KMS-11 (cell line): ENCODE results near the gene HSD3B1.

Experiments used
- H2AFZ ChIP-seq: fragments of 200-600 bp; sonication (generic); 2 replicates; pipeline ENCODE4 v1.6.1; 2016; ENCODE audit warnings: antibody characterized with exemption, mixed run types, low read depth
- H3K27ac ChIP-seq: fragments of 200-600 bp; sonication (generic); 2 replicates; pipeline ENCODE4 v1.6.1; 2016; ENCODE audit warnings: mild to moderate bottlenecking, mixed run types
- H3K27me3 ChIP-seq: fragments of 200-600 bp; sonication (generic); 2 replicates; pipeline ENCODE4 v1.6.1; 2017; ENCODE audit warnings: mild to moderate bottlenecking, low read depth, mixed run types, moderate library complexity; ENCODE audit not compliant: insufficient read depth
- H3K36me3 ChIP-seq: fragments of 200-600 bp; sonication (generic); 2 replicates; pipeline ENCODE4 v1.6.1; 2017; ENCODE audit warnings: mild to moderate bottlenecking, mixed run types; ENCODE audit not compliant: insufficient read depth
- H3K4me1 ChIP-seq: fragments of 200-600 bp; sonication (generic); 2 replicates; pipeline ENCODE4 v1.6.1; 2016; ENCODE audit warnings: mild to moderate bottlenecking, low read depth, mixed run types; ENCODE audit not compliant: poor library complexity, severe bottlenecking
- H3K4me2 ChIP-seq: fragments of 200-600 bp; sonication (generic); 2 replicates; pipeline ENCODE4 v1.7.0; 2016; ENCODE audit warnings: mild to moderate bottlenecking, mixed run types
- H3K4me3 ChIP-seq: fragments of 200-600 bp; sonication (generic); IDR thresholded peaks from 2 replicates; pipeline ENCODE4 v1.6.1; 2017; ENCODE audit warnings: low read depth, low read length, mixed read lengths; ENCODE audit not compliant: insufficient read depth
- H3K79me2 ChIP-seq: fragments of 200-600 bp; sonication (generic); 2 replicates; pipeline ENCODE4 v1.6.1; 2016; ENCODE audit warnings: low read depth, mixed run types; ENCODE audit not compliant: insufficient read depth
- H3K9ac ChIP-seq: fragments of 200-600 bp; sonication (generic); 2 replicates; pipeline ENCODE4 v1.6.1; 2016; ENCODE audit warnings: mild to moderate bottlenecking, mixed run types
- H4K20me1 ChIP-seq: fragments of 200-600 bp; sonication (generic); 2 replicates; pipeline ENCODE4 v1.6.1; 2016; ENCODE audit warnings: mild to moderate bottlenecking, mixed run types; ENCODE audit not compliant: insufficient read depth
- TF ChIP-seq, protein P1 (sequence below): fragments of 200-600 bp; sonication (generic); conservative IDR thresholded peaks from 2 replicates; pipeline ENCODE4 v1.6.1; 2017; ENCODE audit warnings: low read depth, mild to moderate bottlenecking, antibody characterized with exemption, low read length, moderate library complexity, mixed read lengths

The HSD3B1 gene

DNA sequence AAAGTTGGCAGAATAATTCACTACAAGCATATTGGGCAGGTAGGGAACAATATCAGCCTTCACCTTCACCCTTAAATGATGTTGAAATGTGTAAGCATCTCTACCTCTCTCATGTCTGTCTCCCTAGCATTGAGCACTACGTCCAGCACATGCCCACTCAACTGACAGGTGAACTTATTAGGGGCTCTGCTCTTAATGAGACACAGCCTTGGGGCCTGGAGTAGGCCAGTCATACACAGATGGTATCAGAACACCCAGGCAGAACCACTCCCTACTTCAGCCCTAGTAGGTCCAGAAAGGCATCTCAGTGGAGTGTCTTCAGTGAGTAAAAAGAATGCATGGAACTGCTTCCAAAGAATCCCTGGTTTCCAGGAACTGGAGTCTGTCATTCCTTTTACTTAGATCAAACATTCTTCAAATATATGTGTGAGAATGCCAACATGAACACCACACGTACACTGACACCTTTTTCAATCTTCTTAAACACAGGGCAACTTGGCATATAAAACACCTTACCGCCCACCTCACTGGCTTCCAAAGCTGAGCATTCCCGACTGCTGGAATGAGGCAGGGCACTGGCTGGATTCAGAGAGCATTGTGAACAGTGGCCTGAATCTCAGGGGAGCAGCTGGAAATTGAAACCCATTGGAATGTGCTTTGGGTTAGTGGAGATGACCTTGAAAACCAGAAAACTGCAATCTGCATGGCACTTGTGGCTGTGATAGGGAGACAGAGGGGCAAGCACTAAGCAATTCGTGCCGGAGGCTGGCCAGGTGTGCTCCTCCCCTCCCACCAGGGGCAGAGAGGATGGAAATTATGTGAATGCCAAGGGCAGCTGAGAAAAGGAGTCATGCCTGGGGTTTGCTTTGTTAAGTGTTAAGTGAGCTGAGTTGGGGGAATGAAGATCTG is 24.2 kb upstream of the HSD3B1 start:
- no peaks in the 10 kb centered on the region for H3K4me1 ChIP-seq
- H2AFZ ChIP-seq: no peak overlapping the region
- no peak overlapping the region for H3K27ac ChIP-seq
- TF ChIP-seq, protein P1, sequence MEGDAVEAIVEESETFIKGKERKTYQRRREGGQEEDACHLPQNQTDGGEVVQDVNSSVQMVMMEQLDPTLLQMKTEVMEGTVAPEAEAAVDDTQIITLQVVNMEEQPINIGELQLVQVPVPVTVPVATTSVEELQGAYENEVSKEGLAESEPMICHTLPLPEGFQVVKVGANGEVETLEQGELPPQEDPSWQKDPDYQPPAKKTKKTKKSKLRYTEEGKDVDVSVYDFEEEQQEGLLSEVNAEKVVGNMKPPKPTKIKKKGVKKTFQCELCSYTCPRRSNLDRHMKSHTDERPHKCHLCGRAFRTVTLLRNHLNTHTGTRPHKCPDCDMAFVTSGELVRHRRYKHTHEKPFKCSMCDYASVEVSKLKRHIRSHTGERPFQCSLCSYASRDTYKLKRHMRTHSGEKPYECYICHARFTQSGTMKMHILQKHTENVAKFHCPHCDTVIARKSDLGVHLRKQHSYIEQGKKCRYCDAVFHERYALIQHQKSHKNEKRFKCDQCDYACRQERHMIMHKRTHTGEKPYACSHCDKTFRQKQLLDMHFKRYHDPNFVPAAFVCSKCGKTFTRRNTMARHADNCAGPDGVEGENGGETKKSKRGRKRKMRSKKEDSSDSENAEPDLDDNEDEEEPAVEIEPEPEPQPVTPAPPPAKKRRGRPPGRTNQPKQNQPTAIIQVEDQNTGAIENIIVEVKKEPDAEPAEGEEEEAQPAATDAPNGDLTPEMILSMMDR: no peak
- H3K9ac ChIP-seq: no peak overlapping the region
- no peaks in the 10 kb centered on the region for H3K36me3 ChIP-seq
- no peaks in the 10 kb centered on the region for H3K79me2 ChIP-seq
- no peaks in the 10 kb centered on the region for H4K20me1 ChIP-seq
- no peak overlapping the region for H3K4me2 ChIP-seq
- no peak overlapping the region for H3K4me3 ChIP-seq
- no peaks in the 10 kb centered on the region for H3K27me3 ChIP-seq

DNA sequence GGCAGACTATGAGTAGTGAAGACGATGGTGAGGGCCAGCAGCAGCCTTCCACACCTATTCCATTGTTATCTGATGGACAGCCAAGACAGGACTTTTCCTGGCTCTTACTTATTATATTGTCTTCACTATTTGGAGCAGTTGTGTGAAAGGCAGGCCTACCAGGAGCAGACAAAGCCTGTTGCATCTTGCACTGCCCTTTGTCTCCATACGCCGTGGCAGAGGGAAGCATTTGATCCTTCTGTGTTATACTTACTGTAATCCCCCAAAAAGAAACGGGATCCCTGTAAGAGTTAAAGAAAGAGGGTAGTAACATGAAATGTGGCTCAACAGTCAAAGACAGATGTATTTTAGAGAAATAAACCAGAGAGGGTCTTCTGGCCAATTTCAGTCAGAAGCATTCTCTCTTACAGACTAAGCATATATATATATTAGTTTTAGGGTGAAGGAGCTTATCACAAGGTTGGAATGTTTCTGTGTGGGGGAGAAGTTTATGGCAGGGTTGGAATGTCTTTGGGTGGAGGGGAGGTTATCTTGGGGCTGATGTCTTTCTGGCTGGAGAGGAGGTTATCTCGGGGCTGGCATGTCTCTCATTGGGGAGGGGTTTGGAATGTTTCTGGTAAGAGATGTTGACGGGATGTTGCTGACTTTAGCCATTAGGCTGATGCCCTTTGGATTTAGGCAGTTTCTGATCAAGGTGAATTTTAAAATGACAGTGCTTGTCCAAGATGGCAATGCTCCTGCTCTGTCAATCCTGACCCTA is 23.4 kb upstream of the HSD3B1 start:
- Histone ChIP-seq H3K4me2 (no peak overlapping the region), H3K36me3 (no peaks in the 10 kb centered on the region), H3K4me1 (no peaks in the 10 kb centered on the region), H3K4me3 (no peak overlapping the region), H3K27me3 (no peaks in the 10 kb centered on the region), H4K20me1 (no peaks in the 10 kb centered on the region), H3K9ac (no peak overlapping the region), H3K27ac (no peak overlapping the region), H2AFZ (no peak overlapping the region), H3K79me2 (no peaks in the 10 kb centered on the region)
- TF ChIP-seq, protein P1: no peak

DNA sequence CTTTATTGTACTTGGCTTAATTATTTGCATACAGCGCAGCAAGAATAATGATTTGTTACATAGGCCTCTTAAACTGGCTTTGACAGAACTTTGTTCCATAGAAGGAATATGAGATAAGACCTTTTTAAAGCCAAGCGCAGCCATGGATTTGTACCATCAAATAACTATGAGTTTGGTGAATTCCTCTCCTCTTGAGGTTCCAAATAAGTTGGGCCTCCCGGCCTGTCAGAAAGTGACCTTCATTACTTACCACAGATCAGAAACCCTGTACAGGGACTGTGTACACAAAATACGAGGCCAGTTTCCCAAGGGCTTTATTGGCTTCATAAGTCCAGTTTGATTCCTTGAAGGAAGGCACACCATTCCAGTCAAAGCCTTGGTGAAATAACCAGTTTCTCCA is 21.8 kb upstream of the HSD3B1 start:
- no peaks in the 10 kb centered on the region for H3K27me3 ChIP-seq
- H3K79me2 ChIP-seq: no peaks in the 10 kb centered on the region
- H3K4me2 ChIP-seq: no peak overlapping the region
- no peaks in the 10 kb centered on the region for H4K20me1 ChIP-seq
- H2AFZ ChIP-seq: no peak overlapping the region
- TF ChIP-seq, protein P1: no peak
- H3K27ac ChIP-seq: no peak overlapping the region
- no peak overlapping the region for H3K4me3 ChIP-seq
- H3K4me1 ChIP-seq: no peaks in the 10 kb centered on the region
- no peaks in the 10 kb centered on the region for H3K36me3 ChIP-seq
- H3K9ac ChIP-seq: no peak overlapping the region

DNA sequence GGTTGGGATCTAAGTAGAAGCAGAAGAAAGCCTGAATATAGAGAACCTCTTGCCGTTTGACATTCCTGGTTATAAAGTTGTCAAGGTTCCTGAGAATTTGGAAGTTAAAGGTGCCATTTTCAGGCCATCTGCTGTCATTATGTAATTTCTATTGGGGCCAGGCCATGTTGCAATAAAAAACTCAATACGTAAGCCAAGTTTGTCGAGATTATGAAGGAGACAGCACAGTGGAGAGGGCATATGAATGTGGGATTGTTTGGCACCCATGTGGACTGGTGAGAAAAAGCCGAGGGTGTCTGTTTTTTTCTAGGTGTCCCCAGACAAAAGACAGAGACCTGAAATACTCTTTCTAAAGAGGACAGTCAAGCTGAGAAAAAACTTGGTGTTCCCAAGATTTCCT is 18.8 kb upstream of the HSD3B1 start:
- no peak overlapping the region for H2AFZ ChIP-seq
- no peaks in the 10 kb centered on the region for H3K79me2 ChIP-seq
- H4K20me1 ChIP-seq: no peaks in the 10 kb centered on the region
- no peak overlapping the region for H3K27ac ChIP-seq
- no peak overlapping the region for H3K4me3 ChIP-seq
- no peaks in the 10 kb centered on the region for H3K4me1 ChIP-seq
- H3K4me2 ChIP-seq: no peak overlapping the region
- no peaks in the 10 kb centered on the region for H3K36me3 ChIP-seq
- TF ChIP-seq, protein P1: no peak
- no peaks in the 10 kb centered on the region for H3K27me3 ChIP-seq
- no peak overlapping the region for H3K9ac ChIP-seq
